K562 (cell line): ENCODE results near the gene SLC43A2. TPM values are rescaled to one million over a fixed set of nuclear protein-coding genes. Genes with fewer than 3 reads are reported as not detected.

Experiments
- BHLHE40 ChIP-seq: IDR thresholded peaks from 2 replicates; pipeline ENCODE4 v1.6.1; 2011; ENCODE audit warnings: low read length, improper control_type of control experiment
- BRF1 ChIP-seq: IDR thresholded peaks from 3 replicates; pipeline ENCODE4 v1.6.1; 2011; ENCODE audit warnings: borderline replicate concordance, mild to moderate bottlenecking; ENCODE audit not compliant: insufficient read length; ENCODE audit errors: extremely low read depth
- C11orf30 ChIP-seq: fragments of 450-650 bp; IDR thresholded peaks from 2 replicates; pipeline ENCODE4 v1.6.1; 2016; ENCODE audit warnings: low read depth, mild to moderate bottlenecking
- MTA3 ChIP-seq: fragments of 450-650 bp; formaldehyde crosslinking; IDR thresholded peaks from 2 replicates; pipeline ENCODE4 v1.6.1; 2017; ENCODE audit warnings: mild to moderate bottlenecking, borderline replicate concordance
- PCBP2 ChIP-seq: fragments of 200-400 bp; formaldehyde crosslinking; IDR thresholded peaks from 2 replicates; pipeline ENCODE4 v1.6.1; 2018; ENCODE audit warnings: low read length, low read depth, mild to moderate bottlenecking, moderate library complexity; ENCODE audit not compliant: poor library complexity, severe bottlenecking
- RBM14 ChIP-seq: fragments of 200-400 bp; formaldehyde crosslinking; IDR thresholded peaks from 2 replicates; pipeline ENCODE4 v1.6.1; 2018; ENCODE audit warnings: low read depth, mild to moderate bottlenecking, low read length, moderate library complexity, borderline replicate concordance; ENCODE audit not compliant: insufficient read depth
- SRSF3 ChIP-seq: fragments of 200-400 bp; formaldehyde crosslinking; IDR thresholded peaks from 2 replicates; pipeline ENCODE4 v1.6.1; 2016; ENCODE audit warnings: mild to moderate bottlenecking, low read length, moderate library complexity; ENCODE audit not compliant: insufficient read depth
- XRCC4 ChIP-seq: IDR thresholded peaks from one replicate; pipeline ENCODE4 v1.6.1; 2011; ENCODE audit not compliant: insufficient read depth, insufficient read length; ENCODE audit errors: extremely low read depth
- ZNF239 ChIP-seq: fragments of 250-450 bp; sonication (Bioruptor Pico); IDR thresholded peaks from 2 replicates; pipeline ENCODE4 v1.4.0; 2020; ENCODE audit warnings: mild to moderate bottlenecking
- polyA plus RNA-seq, 8 experiments: library from polyadenylated mRNA; depleted of rRNA in 4 of 8; stranded (reverse) in 5 of 8; unstranded in 3 of 8; fragments of >200 nt; fragmentation: Nextera tagmentation in 2 of 8; fragmentation: Illumina TruSeq in 1 of 8; extraction: Ambion mirVana in 2 of 8; extraction: Trizol in 1 of 8; gene quantifications; 2 replicates each; pipeline versions ENCODE4 v1.2.1 to v1.2.3, GENCODE V29; 2011 to 2014; ENCODE audit warnings: inconsistent platforms in 1 of 8, missing spikeins in 1 of 8
- total RNA-seq, 7 experiments: library from RNA; depleted of rRNA in 6 of 7; stranded (reverse); fragments of >200 nt in 6 of 7; fragmentation: Illumina TruSeq in 2 of 7; extraction: Trizol in 2 of 7; gene quantifications; 2 replicates each; pipeline versions ENCODE4 v1.2.1 to v1.2.3, GENCODE V29; 2011 to 2021; ENCODE audit warnings: low replicate concordance in 1 of 7
- TF ChIP-seq, protein P1 (sequence below): fragments of 450-650 bp; IDR thresholded peaks from 2 replicates; pipeline ENCODE4 v1.6.1; 2016
- TF ChIP-seq, protein P2 (sequence below): IDR thresholded peaks from 2 replicates; pipeline ENCODE4 v1.6.1; 2011; ENCODE audit warnings: borderline replicate concordance, low read depth, mild to moderate bottlenecking, moderate library complexity, low read length; ENCODE audit not compliant: insufficient read depth, poor library complexity, severe bottlenecking
- TF ChIP-seq, protein P3 (sequence below), 2 experiments: fragments of 450-650 bp; formaldehyde crosslinking in 1 of 2; IDR thresholded peaks; 2 replicates each; pipeline versions ENCODE4 v1.4.0 to v1.6.1; 2014 to 2020; ENCODE audit warnings: mild to moderate bottlenecking in 2 of 2, borderline replicate concordance in 1 of 2, low read depth in 1 of 2
- TF ChIP-seq, protein P4 (sequence below): IDR thresholded peaks from 3 replicates; pipeline ENCODE4 v1.6.1; 2011; ENCODE audit warnings: borderline replicate concordance, mild to moderate bottlenecking; ENCODE audit not compliant: insufficient read length, insufficient read depth

Gene SLC43A2
- total and polyA plus RNA-seq, 9 of the 15 experiments (the other 6 are each of a cell fraction or from before 2014, with no cell fraction given), result 0.03 to 10.2 (median 3.6) TPM

DNA sequence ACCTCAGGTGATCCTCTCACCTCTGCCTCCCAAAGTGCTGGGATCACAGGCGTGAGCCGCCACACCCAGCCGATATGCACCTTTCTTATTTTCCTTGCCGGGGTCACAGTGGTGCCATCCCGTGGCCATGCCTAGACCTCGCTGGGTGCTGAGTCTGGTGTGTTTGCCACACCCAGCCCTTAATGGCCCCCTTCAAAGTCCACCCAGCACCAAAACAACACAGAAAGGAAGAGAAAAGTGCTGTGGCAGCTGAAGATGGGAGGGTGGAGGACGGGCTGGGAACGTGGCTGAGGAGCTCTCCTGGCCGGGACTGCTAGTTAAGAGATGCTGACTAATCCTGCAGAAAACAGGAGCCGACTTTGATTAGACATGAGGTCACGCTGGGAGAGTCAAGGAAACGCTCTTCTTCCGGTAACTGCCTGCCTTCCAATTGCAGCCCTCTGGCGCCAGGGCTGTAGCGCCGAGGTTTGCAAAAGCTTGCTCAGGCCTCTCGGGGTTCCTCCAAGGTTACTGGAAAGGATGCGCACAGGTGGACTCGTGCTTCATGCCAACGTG lies 10.9 kb downstream of the SLC43A2 start (continued):
- peak; percentile 72 for TF ChIP-seq C11orf30
- no peak for TF ChIP-seq BRF1
- TF ChIP-seq, protein P1, sequence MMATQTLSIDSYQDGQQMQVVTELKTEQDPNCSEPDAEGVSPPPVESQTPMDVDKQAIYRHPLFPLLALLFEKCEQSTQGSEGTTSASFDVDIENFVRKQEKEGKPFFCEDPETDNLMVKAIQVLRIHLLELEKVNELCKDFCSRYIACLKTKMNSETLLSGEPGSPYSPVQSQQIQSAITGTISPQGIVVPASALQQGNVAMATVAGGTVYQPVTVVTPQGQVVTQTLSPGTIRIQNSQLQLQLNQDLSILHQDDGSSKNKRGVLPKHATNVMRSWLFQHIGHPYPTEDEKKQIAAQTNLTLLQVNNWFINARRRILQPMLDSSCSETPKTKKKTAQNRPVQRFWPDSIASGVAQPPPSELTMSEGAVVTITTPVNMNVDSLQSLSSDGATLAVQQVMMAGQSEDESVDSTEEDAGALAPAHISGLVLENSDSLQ, result peak; percentile 71
- no peak for TF ChIP-seq PCBP2
- TF ChIP-seq SRSF3, result no peak
- no peak for TF ChIP-seq RBM14
- TF ChIP-seq, protein P2, sequence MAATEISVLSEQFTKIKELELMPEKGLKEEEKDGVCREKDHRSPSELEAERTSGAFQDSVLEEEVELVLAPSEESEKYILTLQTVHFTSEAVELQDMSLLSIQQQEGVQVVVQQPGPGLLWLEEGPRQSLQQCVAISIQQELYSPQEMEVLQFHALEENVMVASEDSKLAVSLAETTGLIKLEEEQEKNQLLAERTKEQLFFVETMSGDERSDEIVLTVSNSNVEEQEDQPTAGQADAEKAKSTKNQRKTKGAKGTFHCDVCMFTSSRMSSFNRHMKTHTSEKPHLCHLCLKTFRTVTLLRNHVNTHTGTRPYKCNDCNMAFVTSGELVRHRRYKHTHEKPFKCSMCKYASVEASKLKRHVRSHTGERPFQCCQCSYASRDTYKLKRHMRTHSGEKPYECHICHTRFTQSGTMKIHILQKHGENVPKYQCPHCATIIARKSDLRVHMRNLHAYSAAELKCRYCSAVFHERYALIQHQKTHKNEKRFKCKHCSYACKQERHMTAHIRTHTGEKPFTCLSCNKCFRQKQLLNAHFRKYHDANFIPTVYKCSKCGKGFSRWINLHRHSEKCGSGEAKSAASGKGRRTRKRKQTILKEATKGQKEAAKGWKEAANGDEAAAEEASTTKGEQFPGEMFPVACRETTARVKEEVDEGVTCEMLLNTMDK, result no peak
- 0 out of 2 replicates have a peak, but pooled peaks have one; percentile 12 for TF ChIP-seq MTA3
- TF ChIP-seq, protein P3, sequence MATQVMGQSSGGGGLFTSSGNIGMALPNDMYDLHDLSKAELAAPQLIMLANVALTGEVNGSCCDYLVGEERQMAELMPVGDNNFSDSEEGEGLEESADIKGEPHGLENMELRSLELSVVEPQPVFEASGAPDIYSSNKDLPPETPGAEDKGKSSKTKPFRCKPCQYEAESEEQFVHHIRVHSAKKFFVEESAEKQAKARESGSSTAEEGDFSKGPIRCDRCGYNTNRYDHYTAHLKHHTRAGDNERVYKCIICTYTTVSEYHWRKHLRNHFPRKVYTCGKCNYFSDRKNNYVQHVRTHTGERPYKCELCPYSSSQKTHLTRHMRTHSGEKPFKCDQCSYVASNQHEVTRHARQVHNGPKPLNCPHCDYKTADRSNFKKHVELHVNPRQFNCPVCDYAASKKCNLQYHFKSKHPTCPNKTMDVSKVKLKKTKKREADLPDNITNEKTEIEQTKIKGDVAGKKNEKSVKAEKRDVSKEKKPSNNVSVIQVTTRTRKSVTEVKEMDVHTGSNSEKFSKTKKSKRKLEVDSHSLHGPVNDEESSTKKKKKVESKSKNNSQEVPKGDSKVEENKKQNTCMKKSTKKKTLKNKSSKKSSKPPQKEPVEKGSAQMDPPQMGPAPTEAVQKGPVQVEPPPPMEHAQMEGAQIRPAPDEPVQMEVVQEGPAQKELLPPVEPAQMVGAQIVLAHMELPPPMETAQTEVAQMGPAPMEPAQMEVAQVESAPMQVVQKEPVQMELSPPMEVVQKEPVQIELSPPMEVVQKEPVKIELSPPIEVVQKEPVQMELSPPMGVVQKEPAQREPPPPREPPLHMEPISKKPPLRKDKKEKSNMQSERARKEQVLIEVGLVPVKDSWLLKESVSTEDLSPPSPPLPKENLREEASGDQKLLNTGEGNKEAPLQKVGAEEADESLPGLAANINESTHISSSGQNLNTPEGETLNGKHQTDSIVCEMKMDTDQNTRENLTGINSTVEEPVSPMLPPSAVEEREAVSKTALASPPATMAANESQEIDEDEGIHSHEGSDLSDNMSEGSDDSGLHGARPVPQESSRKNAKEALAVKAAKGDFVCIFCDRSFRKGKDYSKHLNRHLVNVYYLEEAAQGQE (IDR thresholded peaks at IDR 0.05; ENCODE audit: borderline replicate concordance), result no peak
- TF ChIP-seq, protein P3 (CRISPR knock-in tag; IDR thresholded peaks at IDR 0.05; ENCODE audit: low read depth), result no peak
- TF ChIP-seq ZNF239 (CRISPR knock-in tag), result no peak
- no peak for TF ChIP-seq XRCC4
- TF ChIP-seq BHLHE40, result 0 out of 2 replicates have a peak, but pooled peaks have one; percentile 44
- TF ChIP-seq, protein P4, sequence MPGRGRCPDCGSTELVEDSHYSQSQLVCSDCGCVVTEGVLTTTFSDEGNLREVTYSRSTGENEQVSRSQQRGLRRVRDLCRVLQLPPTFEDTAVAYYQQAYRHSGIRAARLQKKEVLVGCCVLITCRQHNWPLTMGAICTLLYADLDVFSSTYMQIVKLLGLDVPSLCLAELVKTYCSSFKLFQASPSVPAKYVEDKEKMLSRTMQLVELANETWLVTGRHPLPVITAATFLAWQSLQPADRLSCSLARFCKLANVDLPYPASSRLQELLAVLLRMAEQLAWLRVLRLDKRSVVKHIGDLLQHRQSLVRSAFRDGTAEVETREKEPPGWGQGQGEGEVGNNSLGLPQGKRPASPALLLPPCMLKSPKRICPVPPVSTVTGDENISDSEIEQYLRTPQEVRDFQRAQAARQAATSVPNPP, result no peak
